ENCODE results near the gene CRTAC1. TPM values are rescaled to one million over a fixed set of nuclear protein-coding genes. Genes with fewer than 3 reads are reported as not detected.

Gene CRTAC1
- total RNA-seq, 1 donor from 2014 or later: 11.9 TPM

DNA sequence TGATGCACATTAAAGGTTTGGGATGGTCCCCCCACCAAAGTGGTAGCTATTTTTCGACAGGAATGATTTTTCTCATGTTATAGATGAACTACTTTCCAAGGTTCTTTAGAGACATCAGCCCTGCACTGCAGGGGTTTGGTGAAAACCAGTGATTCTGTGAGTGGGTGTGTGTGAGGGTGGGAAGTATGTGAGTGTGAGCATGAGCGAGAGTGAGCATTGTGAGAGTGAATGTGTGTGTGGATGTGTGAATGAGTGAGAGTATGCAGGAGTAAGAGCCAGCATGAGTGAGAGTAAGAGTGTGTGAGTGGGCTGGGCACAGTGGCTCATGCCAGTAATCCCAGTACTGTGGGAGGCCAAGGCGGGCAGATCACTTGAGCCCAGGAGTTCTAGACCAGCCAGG, 105.7 kb downstream of the CRTAC1 start:
- DNase-seq (ENCODE audit: low spot score): no peak

DNA sequence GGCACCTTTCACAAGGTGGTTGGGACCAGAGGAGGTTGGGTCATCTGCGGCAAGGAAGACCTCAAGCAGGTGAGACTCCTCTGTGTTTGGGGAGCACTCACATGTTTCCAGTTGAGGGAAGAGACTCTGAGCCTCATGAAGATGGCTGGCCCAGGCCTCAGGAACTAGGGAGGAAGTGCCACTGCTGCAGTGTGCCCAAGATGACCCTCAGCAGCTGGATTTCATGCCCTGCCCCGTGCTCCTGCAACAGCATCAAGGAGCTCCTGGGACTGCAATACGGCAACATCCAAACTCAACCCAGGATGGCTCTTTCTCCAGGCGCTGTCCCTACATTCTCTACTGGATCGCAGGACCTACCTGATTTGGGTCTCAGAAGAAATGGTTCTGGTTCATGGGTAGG, 106.9 kb downstream of the CRTAC1 start:
- DNase-seq (ENCODE audit: low spot score): no peak

DNA sequence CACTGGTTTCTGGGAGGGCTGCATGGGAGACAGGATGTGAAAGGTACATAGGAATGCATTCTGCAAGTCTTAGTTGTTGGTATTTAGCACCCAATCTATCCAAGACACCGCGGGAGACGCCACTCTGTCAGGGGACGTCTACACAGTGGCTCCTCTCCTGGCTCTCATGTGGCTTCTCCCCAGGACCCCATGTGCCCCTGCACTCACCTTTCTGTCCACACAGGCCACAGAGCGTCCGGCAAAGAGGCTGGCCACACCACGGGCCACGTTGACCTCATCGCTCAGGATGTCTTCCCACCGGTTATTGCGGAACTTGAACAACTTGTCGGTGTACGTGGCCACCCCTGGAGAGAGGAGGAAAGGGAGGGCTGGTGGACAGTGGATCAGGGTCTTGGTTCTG, 107.4 kb downstream of the CRTAC1 start:
- no peak for DNase-seq (ENCODE audit: low spot score)

- DNase-seq (ENCODE audit: low spot score): no peak
Measured at GRCh38 chr10:97922022-97922758, 108.2 kb downstream of the CRTAC1 start.

- no peak for DNase-seq (ENCODE audit: low spot score)
Measured at GRCh38 chr10:97921581-97922021, 108.8 kb downstream of the CRTAC1 start.

DNA sequence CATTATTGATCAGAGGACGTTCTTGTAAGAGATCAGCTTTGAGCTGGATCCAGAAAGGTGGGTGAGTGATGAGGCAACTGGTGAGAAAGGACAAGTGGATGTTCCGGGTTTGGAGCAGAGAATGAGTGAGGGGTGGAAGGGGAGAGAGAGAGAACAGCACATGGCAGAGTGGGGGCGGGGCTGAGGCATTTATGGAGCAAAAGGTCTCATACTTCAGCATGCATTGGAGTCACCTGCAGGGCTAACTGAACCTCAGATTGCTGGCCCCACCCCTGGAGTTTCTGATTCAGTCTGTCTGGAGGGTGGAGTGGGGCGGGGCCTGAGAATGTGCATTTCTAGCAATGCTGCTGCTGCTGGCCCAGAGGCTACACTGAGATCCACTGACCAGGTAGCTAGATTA, 109.6 kb downstream of the CRTAC1 start:
- no peak for DNase-seq (ENCODE audit: low spot score)

DNA sequence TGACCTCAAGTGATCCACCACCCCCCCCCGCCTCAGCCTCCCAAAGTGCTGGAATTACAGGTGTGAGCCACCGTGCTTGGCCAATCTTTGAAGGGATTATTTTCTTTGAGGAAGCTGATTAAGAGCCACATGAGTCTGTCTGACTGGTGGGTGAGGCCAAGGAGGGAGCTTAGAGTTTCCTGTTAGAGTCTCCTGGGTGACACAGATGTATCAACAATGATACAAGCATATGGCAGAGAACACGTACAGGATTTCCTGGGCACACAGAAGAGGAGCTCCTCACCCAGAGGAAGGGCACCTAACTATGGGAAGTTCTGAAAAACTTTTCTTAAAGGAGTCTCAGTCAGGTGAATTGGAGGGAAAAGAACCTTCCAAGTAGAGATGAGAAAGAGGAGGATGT, 111.4 kb downstream of the CRTAC1 start:
- no peak for DNase-seq (ENCODE audit: low spot score)

GRCh38 chr10:97916586-97916985, 113.8 kb downstream of the CRTAC1 start:
- no peak for DNase-seq (ENCODE audit: low spot score)

DNA sequence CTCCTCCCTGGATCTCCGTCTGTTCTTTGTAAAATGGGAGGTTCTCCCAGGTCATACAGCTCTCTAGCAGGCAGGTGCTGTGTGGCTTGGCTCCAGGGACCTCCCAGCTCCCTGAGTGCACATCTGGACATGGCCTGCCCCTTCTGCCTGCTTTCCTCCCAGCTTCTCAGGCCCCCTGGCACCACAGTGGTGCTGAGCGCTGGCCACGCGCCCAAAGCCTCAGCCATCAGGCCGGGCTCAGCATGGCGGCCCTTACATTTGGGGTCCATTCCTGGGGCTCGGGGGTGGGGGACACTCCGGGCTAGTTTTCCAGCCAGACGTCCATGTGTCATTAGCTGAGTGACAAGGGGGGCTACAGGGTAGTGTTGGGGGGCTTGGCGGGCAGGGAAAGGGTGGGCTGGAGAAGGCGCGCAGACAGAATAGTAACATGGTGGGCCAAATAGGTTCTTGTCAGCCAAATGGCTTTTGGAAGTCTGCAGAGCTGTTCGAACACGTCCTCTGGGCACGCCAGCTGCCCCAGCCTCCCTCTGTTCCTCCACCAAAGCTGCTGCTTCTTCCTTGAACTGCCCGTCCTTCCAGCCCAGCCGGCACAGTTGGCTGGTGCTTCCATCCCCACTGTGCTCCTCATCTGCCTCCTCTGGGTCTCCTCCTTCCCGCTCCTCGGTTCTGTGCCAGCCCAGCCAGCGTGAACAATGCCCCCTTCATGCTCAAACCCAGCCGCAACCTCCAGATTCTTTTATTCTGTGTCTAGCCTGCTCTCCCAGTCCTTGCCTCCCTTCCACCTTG, 114.9 kb downstream of the CRTAC1 start:
- no peak for DNase-seq (ENCODE audit: low spot score)

DNA sequence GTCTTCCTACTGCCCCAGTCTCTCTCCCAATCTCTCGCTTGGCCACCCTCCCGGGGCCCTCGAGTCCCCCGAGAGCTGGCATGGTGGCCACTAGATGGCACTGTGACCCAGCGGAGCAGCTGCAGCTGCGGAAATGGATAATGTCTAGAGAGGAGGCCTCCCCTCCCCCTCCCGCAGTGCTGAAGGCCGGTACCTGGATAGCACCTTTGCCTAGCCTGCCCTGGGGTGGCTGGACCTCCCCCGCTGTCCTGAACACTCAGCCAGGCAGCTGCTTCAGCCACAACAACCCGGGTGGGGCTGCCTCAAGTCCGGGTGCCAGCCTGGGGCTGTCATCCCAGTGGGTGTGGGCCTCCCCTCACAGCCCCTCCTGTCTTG, 115.6 kb downstream of the CRTAC1 start:
- peak; percentile 77 for DNase-seq (ENCODE audit: low spot score)

- no peak for DNase-seq (ENCODE audit: low spot score)
Measured at GRCh38 chr10:97914171-97914836, 116.1 kb downstream of the CRTAC1 start.

- no peak for DNase-seq (ENCODE audit: low spot score)
Measured at GRCh38 chr10:97913614-97914013, 116.8 kb downstream of the CRTAC1 start.

- DNase-seq (ENCODE audit: low spot score): no peak
Measured at GRCh38 chr10:97913193-97913592, 117.2 kb downstream of the CRTAC1 start.

GRCh38 chr10:97911217-97911616, 119.2 kb downstream of the CRTAC1 start:
- no peak for DNase-seq (ENCODE audit: low spot score)

DNA sequence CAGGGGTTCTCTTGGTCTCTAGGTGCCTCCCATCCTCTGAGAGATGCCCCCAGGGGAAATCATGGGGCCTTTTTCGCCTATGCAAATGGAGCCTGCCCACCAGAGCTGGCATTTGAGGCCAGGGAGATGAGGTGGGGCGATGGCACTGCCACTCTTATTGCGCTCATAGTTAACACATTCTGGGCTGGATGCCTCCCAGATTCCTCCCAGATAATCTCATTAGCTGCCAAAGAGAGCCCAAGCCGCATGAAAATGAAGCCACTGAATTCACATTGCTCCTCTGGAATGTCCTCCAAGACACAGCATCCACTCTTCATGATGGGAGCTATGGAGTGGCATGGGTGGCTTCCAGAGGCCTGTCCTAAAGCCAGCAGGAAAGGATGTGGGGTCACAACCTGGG, 119.8 kb downstream of the CRTAC1 start:
- no peak for DNase-seq (ENCODE audit: low spot score)

GRCh38 chr10:97907830-97908229, 122.6 kb downstream of the CRTAC1 start:
- DNase-seq (ENCODE audit: low spot score): no peak

GRCh38 chr10:97907211-97907610, 123.2 kb downstream of the CRTAC1 start:
- DNase-seq (ENCODE audit: low spot score): no peak

DNA sequence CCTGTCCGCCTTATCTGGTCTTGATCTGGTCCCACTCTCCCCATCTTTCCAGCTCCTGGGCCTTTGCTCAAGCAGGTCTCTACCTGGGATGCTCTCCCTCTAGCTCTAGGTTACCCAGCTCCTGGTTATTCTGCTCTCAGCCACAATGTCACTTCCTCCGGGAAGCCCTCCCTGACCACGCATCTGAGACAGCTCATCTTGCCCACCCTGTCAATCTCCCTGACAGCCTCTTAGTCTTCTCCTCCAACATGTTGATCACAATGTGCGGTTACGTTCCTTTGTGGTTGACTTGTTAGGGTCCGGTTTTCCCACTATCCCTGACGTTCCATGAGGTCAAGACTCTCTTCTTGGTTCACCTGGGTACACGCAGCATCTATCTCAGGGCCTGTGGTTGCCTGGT, 125.1 kb downstream of the CRTAC1 start:
- DNase-seq (ENCODE audit: low spot score): no peak

DNA sequence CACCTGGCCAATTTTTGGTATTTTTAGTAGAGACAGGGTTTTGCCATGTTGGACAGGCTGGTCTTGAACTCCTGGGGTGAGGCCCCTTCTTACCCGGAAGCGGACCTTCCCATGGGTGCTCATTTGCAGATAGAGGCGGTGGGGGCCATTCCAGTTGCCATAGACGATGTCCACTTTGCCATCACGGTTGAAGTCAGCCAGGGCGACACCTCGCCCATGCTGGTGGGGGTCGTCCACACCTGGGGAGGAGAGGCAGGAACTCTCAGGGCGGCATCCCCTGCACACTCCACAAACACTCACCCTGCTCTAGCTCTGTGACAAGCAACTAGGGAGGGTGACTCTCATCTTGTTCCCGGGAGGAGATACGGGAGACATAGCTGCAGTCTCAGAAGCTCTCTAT, 125.8 kb downstream of the CRTAC1 start:
- DNase-seq (ENCODE audit: low spot score): no peak

DNA sequence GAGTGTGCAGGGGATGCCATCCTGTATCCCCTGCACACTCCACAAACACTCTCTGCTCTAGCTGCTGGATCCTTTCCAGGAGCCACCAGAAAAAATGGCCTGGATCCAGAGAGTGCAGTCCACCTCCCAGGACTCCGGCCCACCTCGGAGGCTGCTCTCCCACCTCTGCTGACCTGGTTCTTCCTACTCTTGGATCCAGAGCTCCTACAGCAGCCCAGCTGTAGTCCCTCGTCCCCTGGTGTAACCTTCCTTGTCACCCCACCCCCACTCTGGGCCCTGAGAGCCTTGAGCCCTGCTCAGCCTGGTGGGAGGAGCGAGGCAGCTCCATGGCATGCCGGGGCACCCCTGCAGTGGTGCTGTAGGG, 126.4 kb downstream of the CRTAC1 start:
- no peak for DNase-seq (ENCODE audit: low spot score)

- DNase-seq (ENCODE audit: low spot score): no peak
Measured at GRCh38 chr10:97903128-97904017, 127.0 kb downstream of the CRTAC1 start.

GRCh38 chr10:97901381-97901780, 129.0 kb downstream of the CRTAC1 start:
- DNase-seq (ENCODE audit: low spot score): no peak

Data from ureter (tissue), 1 donor.